GM21526 (cell line): ENCODE data around the gene GRAMD1C.

Experiments
- ATAC-seq: cut with Tn5 transposase; IDR thresholded peaks from one replicate; pipeline ENCODE4 v1.9.1; 2021; ENCODE audit warnings: moderate library complexity; ENCODE audit not compliant: unreplicated experiment, low FRiP score

Gene GRAMD1C

DNA sequence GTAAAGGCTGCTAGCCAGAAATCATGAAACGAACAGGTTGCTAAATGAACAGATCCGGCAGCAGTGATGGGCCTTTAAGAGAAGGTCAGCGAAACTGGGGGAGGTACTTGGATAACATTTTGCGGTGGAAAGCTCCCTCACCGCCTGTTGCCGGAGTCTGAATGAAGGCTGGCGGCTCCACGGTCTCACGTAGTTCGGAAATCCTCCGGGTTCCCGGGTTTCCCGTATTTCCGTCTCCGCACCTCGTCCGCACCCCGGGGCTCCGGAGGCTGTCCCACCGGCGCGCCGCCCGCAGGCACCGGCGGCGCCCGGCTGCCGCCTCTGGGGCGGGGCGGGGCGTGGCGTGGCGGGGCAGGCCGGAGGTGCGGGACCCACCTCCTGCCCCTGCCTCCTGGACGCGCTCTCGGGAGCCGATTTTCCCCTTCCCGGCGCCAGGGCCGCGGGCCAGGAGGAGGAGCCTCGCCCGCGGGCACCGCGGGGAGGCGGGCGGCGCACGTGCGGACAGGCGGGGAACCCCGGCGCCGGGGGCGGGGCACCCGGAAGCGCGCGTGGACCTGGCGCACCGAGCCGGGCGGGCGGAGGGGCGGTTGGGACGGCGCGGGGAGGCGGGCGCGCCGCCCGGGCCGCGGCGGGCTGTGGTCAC, 108.9 kb downstream of the GRAMD1C start, which contains the start of gene ZDHHC23:
Gene ZDHHC23, plus strand, starts transcription at position 642 of the 643 bp plus-strand sequence. CDS start 790 bp downstream, outside the sequence.
- peak; percentile 74 for ATAC-seq

GRCh38 chr3:113948015-113948917, 109.7 kb downstream of the GRAMD1C start:
- ATAC-seq, result peak; percentile 49

GRCh38 chr3:113952921-113953320, 114.3 kb downstream of the GRAMD1C start:
- no peak for ATAC-seq

GRCh38 chr3:113953677-113954076, 115.1 kb downstream of the GRAMD1C start:
- ATAC-seq, result no peak

- ATAC-seq, result no peak
Observed at GRCh38 chr3:113954091-113954685, 115.6 kb downstream of the GRAMD1C start.

GRCh38 chr3:113963879-113964278, 125.3 kb downstream of the GRAMD1C start:
- ATAC-seq, result no peak

GRCh38 chr3:113966172-113966571, 127.6 kb downstream of the GRAMD1C start:
- no peak for ATAC-seq

DNA sequence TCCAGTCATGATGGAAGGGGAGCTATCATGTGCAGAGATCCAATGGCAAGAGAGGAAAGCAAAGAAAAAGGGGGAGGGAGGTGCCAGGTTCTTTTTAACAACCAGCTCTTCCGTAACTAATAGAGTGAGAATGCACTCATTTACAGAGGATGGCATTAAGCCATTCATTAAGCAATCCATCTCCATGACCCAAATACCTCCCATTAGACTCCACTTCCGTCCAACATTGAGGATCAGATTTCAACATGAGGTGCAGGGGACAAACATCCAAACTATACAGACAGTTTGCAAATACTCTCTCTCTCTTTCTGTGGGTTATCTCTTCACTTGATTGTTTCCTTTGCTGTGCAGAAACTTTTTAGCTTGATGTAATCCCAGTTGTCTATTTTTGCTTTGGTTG, 130.4 kb downstream of the GRAMD1C start:
- no peak for ATAC-seq

- no peak for ATAC-seq
Observed at GRCh38 chr3:113977822-113978221, 139.2 kb downstream of the GRAMD1C start.

GRCh38 chr3:113979916-113980315, 141.3 kb downstream of the GRAMD1C start:
- ATAC-seq, result no peak

DNA sequence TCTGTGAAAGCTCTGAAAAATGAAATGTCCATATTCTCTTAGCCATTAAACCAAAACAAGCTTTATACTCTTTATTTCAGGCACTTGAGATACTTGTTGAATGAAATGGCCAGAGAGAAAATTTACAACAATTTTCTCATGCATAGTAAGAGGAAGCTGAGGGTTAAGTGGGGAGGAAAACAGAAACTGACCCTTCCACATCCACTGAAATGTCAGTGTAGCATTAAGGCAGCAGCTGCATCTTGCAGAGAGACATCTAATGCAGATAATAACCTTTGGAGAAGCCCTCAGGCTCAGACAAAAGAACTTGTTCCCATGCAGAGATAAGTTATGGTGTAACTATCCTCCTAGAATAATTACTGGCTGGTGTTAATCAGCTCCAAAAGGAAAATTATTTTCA, 143.2 kb downstream of the GRAMD1C start:
- ATAC-seq, result no peak

DNA sequence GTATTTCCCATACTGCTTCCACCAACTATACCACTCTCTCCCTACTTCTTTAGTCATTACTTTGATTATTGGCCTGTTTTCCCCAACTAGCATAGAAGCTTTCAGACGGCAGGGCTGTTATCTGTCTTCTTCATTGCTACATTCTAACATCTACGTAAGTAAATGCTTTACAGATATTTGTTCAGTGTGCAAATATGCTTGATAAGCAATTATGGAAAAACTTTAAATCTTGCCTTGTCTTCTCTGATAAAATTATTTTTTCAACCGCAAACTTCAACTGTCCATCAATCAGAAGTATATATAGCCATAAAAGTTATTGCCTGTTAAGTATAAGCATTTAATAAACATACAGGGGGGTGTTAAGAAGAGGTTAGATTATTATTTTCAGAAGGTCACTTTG, 145.0 kb downstream of the GRAMD1C start:
- no peak for ATAC-seq

- ATAC-seq, result no peak
Observed at GRCh38 chr3:113985541-113985940, 147.0 kb downstream of the GRAMD1C start.
